SK-N-SH (cell line): ENCODE results near the gene MX2. TPM values are rescaled to one million over a fixed set of nuclear protein-coding genes. Genes with fewer than 3 reads are reported as not detected.

ENCODE experiments used
- CTCF ChIA-PET: fragments of 300-600, 350-600 bp; formaldehyde crosslinking; extraction: SDS; loops from one replicate; lab custom pipeline; 2021; lab: Yijun Ruan, JAX
- POLR2A ChIA-PET: fragments of 350-600 bp; sonication (Branson Sonifier 250); formaldehyde crosslinking; extraction: SDS; loops from one replicate; lab custom pipeline; 2020; ENCODE audit warnings: antibody characterized with exemption, inconsistent platforms; lab: Yijun Ruan, JAX
- DNase-seq: peaks from one replicate; pipeline ENCODE4 v3.0.0; 2012
- H2AFZ ChIP-seq: fragments of 200-600 bp; sonication (generic); 2 replicates; pipeline ENCODE4 v1.8.1; 2016; ENCODE audit warnings: antibody characterized with exemption, mild to moderate bottlenecking, low read depth
- H3F3A ChIP-seq: fragments of 200-600 bp; sonication (generic); replicated peaks from 2 replicates; pipeline ENCODE3; 2016; ENCODE audit warnings: antibody characterized with exemption, mild to moderate bottlenecking; ENCODE audit not compliant: insufficient read depth
- H3K27ac ChIP-seq, 2 experiments: fragments of 200-500 bp in 1 of 2; fragments of 200-600 bp in 1 of 2; sonication (Bioruptor generic) in 1 of 2; sonication (generic), shearing (Covaris generic) in 1 of 2; 2 replicates each; pipeline versions ENCODE4 v1.5.1 to v1.6.1; 2014 to 2016; ENCODE audit warnings: low read depth in 2 of 2, inconsistent platforms in 1 of 2, low read length in 1 of 2, mild to moderate bottlenecking in 1 of 2, mixed read lengths in 1 of 2
- H3K27me3 ChIP-seq: fragments of 200-600 bp; sonication (generic), shearing (Covaris generic); 2 replicates; pipeline ENCODE4 v1.6.1; 2016; ENCODE audit warnings: mixed run types; ENCODE audit not compliant: insufficient read depth
- H3K36me3 ChIP-seq, 2 experiments: fragments of 200-500 bp in 1 of 2; fragments of 200-600 bp in 1 of 2; sonication (Bioruptor generic) in 1 of 2; sonication (generic) in 1 of 2; replicated peaks in 1 of 2; 2 replicates each; pipeline versions ENCODE3 to v1.5.1; 2014 to 2016; ENCODE audit warnings: low read length in 1 of 2, mild to moderate bottlenecking in 1 of 2; ENCODE audit not compliant: insufficient read depth in 2 of 2, control insufficient read depth in 1 of 2
- H3K4me1 ChIP-seq, 2 experiments: fragments of 200-500 bp in 1 of 2; fragments of 200-600 bp in 1 of 2; sonication (Bioruptor generic) in 1 of 2; sonication (generic), shearing (Covaris generic) in 1 of 2; 2 replicates each; pipeline versions ENCODE4 v1.5.1 to v1.6.1; 2014 to 2016; ENCODE audit warnings: low read depth in 1 of 2, low read length in 1 of 2, mixed run types in 1 of 2; ENCODE audit not compliant: insufficient read depth in 2 of 2, control insufficient read depth in 1 of 2
- H3K4me2 ChIP-seq: fragments of 200-600 bp; sonication (generic), shearing (Covaris generic); 2 replicates; pipeline ENCODE4 v1.6.1; 2017; ENCODE audit warnings: mixed run types
- H3K4me3 ChIP-seq, 2 experiments: fragments of 200-500 bp in 1 of 2; fragments of 200-600 bp in 1 of 2; sonication (Bioruptor generic) in 1 of 2; sonication (generic), shearing (Covaris generic) in 1 of 2; 2 replicates each; pipeline versions ENCODE4 v1.5.1 to v1.8.1; 2014 to 2016; ENCODE audit warnings: low read depth in 2 of 2, inconsistent platforms in 1 of 2, low read length in 1 of 2, mild to moderate bottlenecking in 1 of 2, mixed read lengths in 1 of 2, moderate library complexity in 1 of 2
- H3K79me2 ChIP-seq: fragments of 200-600 bp; sonication (generic); 2 replicates; pipeline ENCODE4 v1.8.1; 2017; ENCODE audit warnings: mild to moderate bottlenecking; ENCODE audit not compliant: insufficient read depth
- H3K9ac ChIP-seq: fragments of 200-600 bp; sonication (generic); 2 replicates; pipeline ENCODE4 v1.6.1; 2017; ENCODE audit warnings: mixed run types
- H3K9me2 ChIP-seq: fragments of 200-600 bp; sonication (generic); 2 replicates; pipeline ENCODE4 v1.6.1; 2017; ENCODE audit warnings: mixed run types
- H3K9me3 ChIP-seq: fragments of 200-600 bp; sonication (generic); 2 replicates; pipeline ENCODE4 v1.6.1; 2017; ENCODE audit warnings: mixed run types, mild to moderate bottlenecking, moderate library complexity
- H4K20me1 ChIP-seq: fragments of 200-600 bp; sonication (generic); 2 replicates; pipeline ENCODE4 v1.6.1; 2017; ENCODE audit warnings: mild to moderate bottlenecking, mixed run types; ENCODE audit not compliant: insufficient read depth
- EP300 ChIP-seq, 2 experiments: IDR thresholded peaks; 2 replicates each; pipeline versions ENCODE4 v1.4.0 to v1.6.1; 2012; ENCODE audit warnings: borderline replicate concordance in 1 of 2, low read depth in 1 of 2, low read length in 1 of 2
- EZH2phosphoT487 ChIP-seq: fragments of 200-600 bp; sonication (generic); IDR thresholded peaks from 2 replicates; pipeline ENCODE4 v1.6.1; 2017; ENCODE audit warnings: low read depth, mixed run types, mild to moderate bottlenecking, antibody characterized with exemption, moderate library complexity, borderline replicate concordance
- FOSL2 ChIP-seq: IDR thresholded peaks from 2 replicates; pipeline ENCODE4 v1.4.0; 2012; ENCODE audit warnings: low read depth, mild to moderate bottlenecking, moderate library complexity, borderline replicate concordance
- FOXJ3 ChIP-seq: sonication (generic); formaldehyde crosslinking; IDR thresholded peaks from 2 replicates; pipeline ENCODE4 v1.5.1; 2020; ENCODE audit warnings: mild to moderate bottlenecking, missing genetic modification reagents
- PBX3 ChIP-seq: IDR thresholded peaks from 2 replicates; pipeline ENCODE4; 2012
- REST ChIP-seq: IDR thresholded peaks from 2 replicates; pipeline ENCODE4 v1.6.1; 2012; ENCODE audit warnings: mild to moderate bottlenecking, low read depth, low read length, moderate library complexity
- TCF12 ChIP-seq: IDR thresholded peaks from 2 replicates; pipeline ENCODE4 v1.4.0; 2012
- ZBTB33 ChIP-seq: IDR thresholded peaks from 2 replicates; pipeline ENCODE4 v1.4.0; 2012; ENCODE audit warnings: low read depth, borderline replicate concordance
- WGBS: methylation state at CpG from one replicate; pipeline ENCODE4 v1.1.6; 2017; ENCODE audit warnings: low lambda C conversion rate; 5-methylcytosine and 5-hydroxymethylcytosine counted together
- polyA plus RNA-seq, 3 experiments: library from polyadenylated mRNA; depleted of rRNA; stranded (reverse); fragments of >200 nt; gene quantifications; 2 replicates each; pipeline ENCODE4 v1.2.3, GENCODE V29; 2012

Gene MX2
- polyA plus RNA-seq, 1 of the 3 experiments (the other 2 are of a cell fraction): 0.08 TPM

- no peak for TF ChIP-seq ZBTB33
- no peak for TF ChIP-seq FOXJ3 (CRISPR knock-in tag)
- no peak for TF ChIP-seq FOSL2
Measured at GRCh38 chr21:41441546-41441945, 79.7 kb downstream of the MX2 start (continued).

GRCh38 chr21:41442481-41443186, 80.8 kb downstream of the MX2 start:
- Histone ChIP-seq H3K27me3 (no peaks in the 10 kb centered on the region), H3K4me2 (no peak overlapping the region), H3F3A (peaks cover 4% of the 10 kb centered on the region), H3K27ac (no peak overlapping the region), H4K20me1 (no peaks in the 10 kb centered on the region), H2AFZ (no peak overlapping the region), H3K36me3 (no peaks in the 10 kb centered on the region), H3K9me2 (no peaks in the 10 kb centered on the region), H3K4me1 (no peaks in the 10 kb centered on the region; a peak in 1 of 4 replicates), H3K9me3 (no peaks in the 10 kb centered on the region), H3K4me3 (no peak overlapping the region), H3K79me2 (no peaks in the 10 kb centered on the region), H3K9ac (no peak overlapping the region)
- WGBS: 86% methylated on average over 2 of the region's 2 CpGs
- TF ChIP-seq TCF12 (no peak), PBX3 (peak; percentile 27; the same call in 1 of the 2 replicates), EZH2phosphoT487 (no peak), EP300 (IDR thresholded peaks at IDR 0.05; ENCODE audit: borderline replicate concordance in 1 of 2, low read depth in 1 of 2, low read length in 1 of 2) (no peak), REST (no peak), FOSL2 (no peak)
- POLR2A ChIA-PET: no interaction called here
- CTCF ChIA-PET: no interaction called here
- no peak for DNase-seq
